H1 (cell line): ENCODE data around the gene ARSI. TPM values are rescaled to one million over a fixed set of nuclear protein-coding genes. Genes with fewer than 3 reads are reported as not detected.

Experiments
- CHD2 ChIP-seq: IDR thresholded peaks from 2 replicates; pipeline ENCODE4 v1.6.1; 2012; ENCODE audit warnings: low read length, improper control_type of control experiment
- KDM1A ChIP-seq: fragments of 200-600, 300-600 bp; sonication (generic); IDR thresholded peaks from 2 replicates; pipeline ENCODE4 v1.7.1; 2016; ENCODE audit warnings: mild to moderate bottlenecking, low read length, borderline replicate concordance
- MAFK ChIP-seq: IDR thresholded peaks from 2 replicates; pipeline ENCODE4 v1.6.1; 2012; ENCODE audit warnings: low read depth, mild to moderate bottlenecking, improper control_type of control experiment, low read length
- POLR2A ChIP-seq, 2 experiments: IDR thresholded peaks; 1 replicate in 1 of 2; 2 replicates in 1 of 2; pipeline ENCODE4 v1.6.1; 2011; ENCODE audit warnings: low read depth in 2 of 2, low read length in 2 of 2, mild to moderate bottlenecking in 2 of 2; ENCODE audit errors: control extremely low read depth in 1 of 2
- SAP30 ChIP-seq: fragments of 300-600 bp; sonication (generic); IDR thresholded peaks from 2 replicates; pipeline ENCODE4 v1.7.1; 2012; ENCODE audit warnings: low read length, moderate library complexity, mild to moderate bottlenecking, inconsistent platforms; ENCODE audit not compliant: insufficient read depth, insufficient replicate concordance
- SIX5 ChIP-seq: IDR thresholded peaks from 2 replicates; pipeline ENCODE4 v1.6.1; 2011; ENCODE audit warnings: mild to moderate bottlenecking, low read depth, low read length
- SP4 ChIP-seq: IDR thresholded peaks from 2 replicates; pipeline ENCODE4 v1.6.1; 2012; ENCODE audit warnings: low read length, inconsistent platforms
- TAF7 ChIP-seq: optimal IDR thresholded peaks from 2 replicates; pipeline ENCODE3; 2011; ENCODE audit warnings: low read depth, mild to moderate bottlenecking, inconsistent platforms, low read length, moderate library complexity, borderline replicate concordance
- polyA plus RNA-seq, 7 experiments: library from polyadenylated mRNA; depleted of rRNA in 3 of 7; stranded (reverse) in 5 of 7; unstranded in 2 of 7; fragments of >200 nt in 5 of 7; fragments of 200-250 nt in 2 of 7; gene quantifications; 1 replicate in 5 of 7; 2 replicates in 1 of 7; 4 replicates in 1 of 7; pipeline versions ENCODE4 v1.2.1 to v1.2.3, GENCODE V29; 2011 to 2013; ENCODE audit warnings: missing spikeins in 2 of 7, mixed read lengths in 2 of 7
- total RNA-seq: library from RNA; stranded (reverse); fragmentation: NEBNext Ultra II Directional; extraction: Animal tissue kit (Norgen Biotek cat#: 25700); gene quantifications from 2 replicates; pipeline ENCODE4 v1.2.1, GENCODE V29; 2021
- TF ChIP-seq, protein P1 (sequence below): fragments of 300-600 bp; sonication (generic); IDR thresholded peaks from 2 replicates; pipeline ENCODE4 v1.7.1; 2012; ENCODE audit warnings: low read length, moderate library complexity, mild to moderate bottlenecking, inconsistent platforms; ENCODE audit not compliant: insufficient replicate concordance
- TF ChIP-seq, protein P2 (sequence below): IDR thresholded peaks from 2 replicates; pipeline ENCODE4 v1.6.1; 2011; ENCODE audit warnings: low read depth, mild to moderate bottlenecking, low read length; ENCODE audit not compliant: insufficient read depth

Gene ARSI
- total and polyA plus RNA-seq, 2 of the 8 experiments (the other 6 are each of a cell fraction or from before 2014, with no cell fraction given) = 4.5 to 6.7 TPM

DNA sequence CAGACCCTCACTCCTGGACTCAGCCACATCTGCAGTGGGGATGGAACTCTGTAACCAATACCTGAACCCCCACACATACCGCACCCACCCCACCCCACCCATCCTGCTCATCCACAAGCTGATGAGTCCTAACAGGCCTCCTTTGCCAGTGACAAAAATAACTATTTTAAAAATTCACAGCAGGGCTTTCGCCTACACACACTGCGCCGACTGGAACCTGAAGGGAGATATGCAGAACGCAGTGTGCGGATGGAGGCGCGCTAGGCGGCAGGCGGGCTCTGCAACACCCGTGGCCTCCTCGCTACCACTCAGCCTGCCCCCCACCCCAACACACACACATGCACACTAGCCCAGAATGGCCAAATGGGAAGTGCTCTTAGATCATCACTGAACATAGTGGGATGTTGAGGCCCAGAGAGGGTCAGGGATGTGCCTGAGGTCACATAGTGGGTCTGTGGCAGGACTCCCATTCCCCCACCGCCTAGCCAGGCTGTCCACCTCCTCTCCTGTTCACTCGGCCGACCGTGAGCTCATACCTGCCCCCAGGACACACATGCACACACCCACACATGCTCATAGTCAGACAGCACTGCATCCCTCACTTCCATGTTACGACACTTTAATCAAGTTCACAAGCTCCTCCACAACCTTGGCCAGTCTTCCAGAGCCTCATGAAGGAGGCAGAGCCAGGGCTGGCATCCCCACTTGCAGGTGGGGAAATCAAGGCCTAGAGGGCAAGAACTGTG is 6.8 kb downstream of the ARSI start (continued):
- TF ChIP-seq, protein P1, sequence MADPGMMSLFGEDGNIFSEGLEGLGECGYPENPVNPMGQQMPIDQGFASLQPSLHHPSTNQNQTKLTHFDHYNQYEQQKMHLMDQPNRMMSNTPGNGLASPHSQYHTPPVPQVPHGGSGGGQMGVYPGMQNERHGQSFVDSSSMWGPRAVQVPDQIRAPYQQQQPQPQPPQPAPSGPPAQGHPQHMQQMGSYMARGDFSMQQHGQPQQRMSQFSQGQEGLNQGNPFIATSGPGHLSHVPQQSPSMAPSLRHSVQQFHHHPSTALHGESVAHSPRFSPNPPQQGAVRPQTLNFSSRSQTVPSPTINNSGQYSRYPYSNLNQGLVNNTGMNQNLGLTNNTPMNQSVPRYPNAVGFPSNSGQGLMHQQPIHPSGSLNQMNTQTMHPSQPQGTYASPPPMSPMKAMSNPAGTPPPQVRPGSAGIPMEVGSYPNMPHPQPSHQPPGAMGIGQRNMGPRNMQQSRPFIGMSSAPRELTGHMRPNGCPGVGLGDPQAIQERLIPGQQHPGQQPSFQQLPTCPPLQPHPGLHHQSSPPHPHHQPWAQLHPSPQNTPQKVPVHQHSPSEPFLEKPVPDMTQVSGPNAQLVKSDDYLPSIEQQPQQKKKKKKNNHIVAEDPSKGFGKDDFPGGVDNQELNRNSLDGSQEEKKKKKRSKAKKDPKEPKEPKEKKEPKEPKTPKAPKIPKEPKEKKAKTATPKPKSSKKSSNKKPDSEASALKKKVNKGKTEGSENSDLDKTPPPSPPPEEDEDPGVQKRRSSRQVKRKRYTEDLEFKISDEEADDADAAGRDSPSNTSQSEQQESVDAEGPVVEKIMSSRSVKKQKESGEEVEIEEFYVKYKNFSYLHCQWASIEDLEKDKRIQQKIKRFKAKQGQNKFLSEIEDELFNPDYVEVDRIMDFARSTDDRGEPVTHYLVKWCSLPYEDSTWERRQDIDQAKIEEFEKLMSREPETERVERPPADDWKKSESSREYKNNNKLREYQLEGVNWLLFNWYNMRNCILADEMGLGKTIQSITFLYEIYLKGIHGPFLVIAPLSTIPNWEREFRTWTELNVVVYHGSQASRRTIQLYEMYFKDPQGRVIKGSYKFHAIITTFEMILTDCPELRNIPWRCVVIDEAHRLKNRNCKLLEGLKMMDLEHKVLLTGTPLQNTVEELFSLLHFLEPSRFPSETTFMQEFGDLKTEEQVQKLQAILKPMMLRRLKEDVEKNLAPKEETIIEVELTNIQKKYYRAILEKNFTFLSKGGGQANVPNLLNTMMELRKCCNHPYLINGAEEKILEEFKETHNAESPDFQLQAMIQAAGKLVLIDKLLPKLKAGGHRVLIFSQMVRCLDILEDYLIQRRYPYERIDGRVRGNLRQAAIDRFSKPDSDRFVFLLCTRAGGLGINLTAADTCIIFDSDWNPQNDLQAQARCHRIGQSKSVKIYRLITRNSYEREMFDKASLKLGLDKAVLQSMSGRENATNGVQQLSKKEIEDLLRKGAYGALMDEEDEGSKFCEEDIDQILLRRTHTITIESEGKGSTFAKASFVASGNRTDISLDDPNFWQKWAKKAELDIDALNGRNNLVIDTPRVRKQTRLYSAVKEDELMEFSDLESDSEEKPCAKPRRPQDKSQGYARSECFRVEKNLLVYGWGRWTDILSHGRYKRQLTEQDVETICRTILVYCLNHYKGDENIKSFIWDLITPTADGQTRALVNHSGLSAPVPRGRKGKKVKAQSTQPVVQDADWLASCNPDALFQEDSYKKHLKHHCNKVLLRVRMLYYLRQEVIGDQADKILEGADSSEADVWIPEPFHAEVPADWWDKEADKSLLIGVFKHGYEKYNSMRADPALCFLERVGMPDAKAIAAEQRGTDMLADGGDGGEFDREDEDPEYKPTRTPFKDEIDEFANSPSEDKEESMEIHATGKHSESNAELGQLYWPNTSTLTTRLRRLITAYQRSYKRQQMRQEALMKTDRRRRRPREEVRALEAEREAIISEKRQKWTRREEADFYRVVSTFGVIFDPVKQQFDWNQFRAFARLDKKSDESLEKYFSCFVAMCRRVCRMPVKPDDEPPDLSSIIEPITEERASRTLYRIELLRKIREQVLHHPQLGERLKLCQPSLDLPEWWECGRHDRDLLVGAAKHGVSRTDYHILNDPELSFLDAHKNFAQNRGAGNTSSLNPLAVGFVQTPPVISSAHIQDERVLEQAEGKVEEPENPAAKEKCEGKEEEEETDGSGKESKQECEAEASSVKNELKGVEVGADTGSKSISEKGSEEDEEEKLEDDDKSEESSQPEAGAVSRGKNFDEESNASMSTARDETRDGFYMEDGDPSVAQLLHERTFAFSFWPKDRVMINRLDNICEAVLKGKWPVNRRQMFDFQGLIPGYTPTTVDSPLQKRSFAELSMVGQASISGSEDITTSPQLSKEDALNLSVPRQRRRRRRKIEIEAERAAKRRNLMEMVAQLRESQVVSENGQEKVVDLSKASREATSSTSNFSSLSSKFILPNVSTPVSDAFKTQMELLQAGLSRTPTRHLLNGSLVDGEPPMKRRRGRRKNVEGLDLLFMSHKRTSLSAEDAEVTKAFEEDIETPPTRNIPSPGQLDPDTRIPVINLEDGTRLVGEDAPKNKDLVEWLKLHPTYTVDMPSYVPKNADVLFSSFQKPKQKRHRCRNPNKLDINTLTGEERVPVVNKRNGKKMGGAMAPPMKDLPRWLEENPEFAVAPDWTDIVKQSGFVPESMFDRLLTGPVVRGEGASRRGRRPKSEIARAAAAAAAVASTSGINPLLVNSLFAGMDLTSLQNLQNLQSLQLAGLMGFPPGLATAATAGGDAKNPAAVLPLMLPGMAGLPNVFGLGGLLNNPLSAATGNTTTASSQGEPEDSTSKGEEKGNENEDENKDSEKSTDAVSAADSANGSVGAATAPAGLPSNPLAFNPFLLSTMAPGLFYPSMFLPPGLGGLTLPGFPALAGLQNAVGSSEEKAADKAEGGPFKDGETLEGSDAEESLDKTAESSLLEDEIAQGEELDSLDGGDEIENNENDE = no peak
- TF ChIP-seq KDM1A = no peak
- TF ChIP-seq TAF7 = no peak
- TF ChIP-seq, protein P2, sequence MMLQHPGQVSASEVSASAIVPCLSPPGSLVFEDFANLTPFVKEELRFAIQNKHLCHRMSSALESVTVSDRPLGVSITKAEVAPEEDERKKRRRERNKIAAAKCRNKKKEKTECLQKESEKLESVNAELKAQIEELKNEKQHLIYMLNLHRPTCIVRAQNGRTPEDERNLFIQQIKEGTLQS = no peak
- TF ChIP-seq POLR2A (IDR thresholded peaks at IDR 0.05; ENCODE audit: control extremely low read depth in 1 of 2, low read depth in 2 of 2, low read length in 2 of 2) = no peak
- no peak for TF ChIP-seq SAP30
- TF ChIP-seq CHD2 = no peak
- TF ChIP-seq SP4 = no peak
- TF ChIP-seq SIX5 = no peak
- TF ChIP-seq MAFK = no peak
